Ovary (tissue), 9 donors: ENCODE data around the gene IRAK1. TPM values are rescaled to one million over a fixed set of nuclear protein-coding genes. Genes with fewer than 3 reads are reported as not detected.

Source experiments
- DNase-seq, 5 donors: peaks; one replicate each; pipeline ENCODE4 v3.0.0-alpha.2; 2019 to 2020
- H3K27ac ChIP-seq, 2 donors: fragments of 200-600 bp; one replicate each; pipeline versions ENCODE4 v1.5.1 to v1.8.0; 2019 to 2022
- H3K27me3 ChIP-seq: fragments of 200-600 bp; one replicate; pipeline ENCODE4 v1.8.0; 2022
- H3K36me3 ChIP-seq: fragments of 200-600 bp; sonication (generic); one replicate; pipeline ENCODE4 v1.5.1; 2019
- H3K4me1 ChIP-seq: one replicate; pipeline ENCODE4 v1.8.1; 2013; ENCODE audit warnings: mild to moderate bottlenecking, moderate library complexity; ENCODE audit not compliant: insufficient read depth
- H3K4me3 ChIP-seq: fragments of 200-600 bp; sonication (generic); one replicate; pipeline ENCODE4 v1.5.1; 2017
- H3K9me3 ChIP-seq, 2 donors: fragments of 200-600 bp in 1 of 2; sonication (generic) in 1 of 2; one replicate each; pipeline versions ENCODE4 v1.5.1 to v1.8.1; 2013 to 2019; ENCODE audit warnings: mild to moderate bottlenecking in 1 of 2, moderate library complexity in 1 of 2
- CTCF ChIP-seq, 3 donors: fragments of 450-650 bp in 2 of 3; fragments of 200-600 bp in 1 of 3; IDR thresholded peaks; one replicate each; pipeline versions ENCODE4 v1.5.1 to v1.8.0; 2016 to 2022; ENCODE audit warnings: antibody characterized with exemption in 3 of 3, mild to moderate bottlenecking in 1 of 3
- EP300 ChIP-seq: sonication (generic); formaldehyde crosslinking; IDR thresholded peaks from one replicate; pipeline ENCODE4 v1.6.1; 2017; ENCODE audit warnings: antibody characterized with exemption
- POLR2A ChIP-seq: fragments of 450-650 bp; IDR thresholded peaks from one replicate; pipeline ENCODE4 v1.6.1; 2017; ENCODE audit warnings: antibody characterized with exemption, mild to moderate bottlenecking, moderate library complexity
- WGBS, 3 donors: extraction: QIAGEN DNeasy Blood & Tissue Kit in 1 of 3; methylation state at CpG; one replicate each; pipeline versions ENCODE4 v1.1.5 to v1.1.7; 2013 to 2017; 5-methylcytosine and 5-hydroxymethylcytosine counted together
- intact Hi-C, 4 donors: fragments of 100-400 bp; cut with DNase I; formaldehyde crosslinking; loops; one replicate each; pipeline versions ENCODE4 v1.11.0 to v1.15.1; 2022 to 2023
- polyA plus RNA-seq, 2 donors: library from polyadenylated mRNA; stranded (reverse); fragments of 200-250 nt in 1 of 2; fragments of 350-450 nt in 1 of 2; fragmentation: Illumina TruSeq in 1 of 2; extraction: RNeasy Lipid Tissue Mini Kit (QIAGEN cat#74804) in 1 of 2; gene quantifications; one replicate each; pipeline ENCODE4 v1.2.3, GENCODE V29; 2013 to 2014
- total RNA-seq, 7 donors: library from RNA; depleted of rRNA in 2 of 7; stranded (reverse); fragments of >200 nt in 2 of 7; fragmentation: NEBNext Ultra II Directional in 3 of 7; extraction: Animal tissue kit (Norgen Biotek cat#: 25700) in 3 of 7; gene quantifications; one replicate each; pipeline versions ENCODE4 v1.1.0 to v1.2.4, GENCODE V29; 2016 to 2023
- donor health status: DM: no; HTN: no; CAD: no; lungs with moderate emphysema.
- donor health status: DM: no; HTN: no; CAD: no.
- donor health status: Bipolar disorder and iron deficiency.
- donor health status: DM: yes; HTN: yes; CAD: no.
- donor health status: DM: no; HTN: no; CAD: no.
- donor health status: DM: yes; HTN: yes; CAD: no.

IRAK1 gene
- total and polyA plus RNA-seq, 9 donors = 10.5 to 97.4 (median 36.1) TPM

- intact Hi-C loops = loop anchor here in 1 of 4 donors (1.0 kb wide), 1 partner anchor 39 kb away; no protein-coding TSS in a partner anchor
- DNase-seq = no peak
- TF ChIP-seq POLR2A = no peak
- TF ChIP-seq EP300 = no peak
- no peak for TF ChIP-seq CTCF (IDR thresholded peaks at IDR 0.05)
- Histone ChIP-seq H3K4me3 (no peak overlapping the region), H3K27ac (no peak overlapping the region), H3K4me1 (peaks cover 5% of the 10 kb centered on the region), H3K36me3 (no peaks in the 10 kb centered on the region), H3K9me3 (no peaks in the 10 kb centered on the region), H3K27me3 (no peaks in the 10 kb centered on the region)
- whole genome bisulfite sequencing, 3 donors = 72 to 77% (median 76%) methylated on average over 14 of the region's 14 CpGs
Measured at GRCh38 chrX:153966841-153967535, 52.7 kb downstream of the IRAK1 start.

GRCh38 chrX:153966283-153966688 is 53.4 kb downstream of the IRAK1 start:
- Histone ChIP-seq H3K27me3 (no peaks in the 10 kb centered on the region), H3K27ac (no peak overlapping the region), H3K4me1 (peaks cover 5% of the 10 kb centered on the region), H3K4me3 (no peak overlapping the region), H3K9me3 (no peaks in the 10 kb centered on the region), H3K36me3 (no peaks in the 10 kb centered on the region)
- intact Hi-C loops = no loop called here
- TF ChIP-seq EP300 = no peak
- TF ChIP-seq CTCF (IDR thresholded peaks at IDR 0.05) = no peak
- no peak for TF ChIP-seq POLR2A
- 62 to 67% (median 64%) methylated on average over 15 of the region's 15 CpGs for WGBS, 3 donors
- peak in 2 of 5 donors; percentile 47 to 51 for DNase-seq

GRCh38 chrX:153965406-153965805 is 54.3 kb downstream of the IRAK1 start:
- no peak overlapping the region for H3K4me3 ChIP-seq
- peaks cover 5% of the 10 kb centered on the region for H3K4me1 ChIP-seq
- TF ChIP-seq CTCF (IDR thresholded peaks at IDR 0.05) = no peak
- H3K27me3 ChIP-seq = no peaks in the 10 kb centered on the region
- 80 to 89% (median 86%) methylated on average over 5 of the region's 5 CpGs for WGBS, 3 donors
- intact Hi-C loops = no loop called here
- H3K27ac ChIP-seq = no peak overlapping the region
- DNase-seq = no peak
- H3K36me3 ChIP-seq = no peaks in the 10 kb centered on the region
- H3K9me3 ChIP-seq = no peaks in the 10 kb centered on the region

- Histone ChIP-seq H3K27ac (no peak overlapping the region), H3K9me3 (no peaks in the 10 kb centered on the region), H3K4me1 (peaks cover 5% of the 10 kb centered on the region), H3K4me3 (no peak overlapping the region), H3K36me3 (no peaks in the 10 kb centered on the region), H3K27me3 (no peaks in the 10 kb centered on the region)
- 84 to 92% (median 91%) methylated on average over 14 of the region's 14 CpGs for WGBS, 3 donors
- TF ChIP-seq CTCF (IDR thresholded peaks at IDR 0.05) (no peak), EP300 (no peak), POLR2A (no peak)
- intact Hi-C loops = no loop called here
- DNase-seq = no peak
Measured at GRCh38 chrX:153964105-153964504, 55.6 kb downstream of the IRAK1 start.
